GM21737 (cell line): Measurements from ENCODE around the gene ERI3.

Experiments
- ATAC-seq: cut with Tn5 transposase; IDR thresholded peaks from one replicate; pipeline ENCODE4 v1.9.1; 2021; ENCODE audit warnings: mild to moderate bottlenecking, moderate library complexity; ENCODE audit not compliant: unreplicated experiment

ERI3 gene

GRCh38 chr1:44239961-44240371 is 115.1 kb downstream of the ERI3 start:
- no peak for ATAC-seq

GRCh38 chr1:44239331-44239960 is 115.6 kb downstream of the ERI3 start:
- no peak for ATAC-seq

GRCh38 chr1:44238660-44239059 is 116.4 kb downstream of the ERI3 start:
- no peak for ATAC-seq

- no peak for ATAC-seq
Observed at GRCh38 chr1:44237721-44238457, 117.2 kb downstream of the ERI3 start.

- ATAC-seq = no peak
Observed at GRCh38 chr1:44236490-44237272, 118.4 kb downstream of the ERI3 start.

GRCh38 chr1:44235808-44236207 is 119.2 kb downstream of the ERI3 start:
- ATAC-seq = no peak

GRCh38 chr1:44233593-44233992 is 121.5 kb downstream of the ERI3 start:
- no peak for ATAC-seq

- ATAC-seq = no peak
Observed at GRCh38 chr1:44230796-44231195, 124.3 kb downstream of the ERI3 start.

GRCh38 chr1:44229435-44230167 is 125.5 kb downstream of the ERI3 start:
- ATAC-seq = no peak

GRCh38 chr1:44228218-44228617 is 126.8 kb downstream of the ERI3 start:
- ATAC-seq = no peak

- no peak for ATAC-seq
Observed at GRCh38 chr1:44227211-44227610, 127.8 kb downstream of the ERI3 start.

- no peak for ATAC-seq
Observed at GRCh38 chr1:44225761-44226160, 129.3 kb downstream of the ERI3 start.

- no peak for ATAC-seq
Observed at GRCh38 chr1:44223187-44223610, 131.9 kb downstream of the ERI3 start.

- ATAC-seq = no peak
Observed at GRCh38 chr1:44222397-44223186, 132.5 kb downstream of the ERI3 start.

- no peak for ATAC-seq
Observed at GRCh38 chr1:44221769-44222168, 133.3 kb downstream of the ERI3 start.

- no peak for ATAC-seq
Observed at GRCh38 chr1:44220755-44221154, 134.3 kb downstream of the ERI3 start.

- no peak for ATAC-seq
Observed at GRCh38 chr1:44220001-44220751, 134.9 kb downstream of the ERI3 start.

- ATAC-seq = no peak
Observed at GRCh38 chr1:44219301-44219626, 135.8 kb downstream of the ERI3 start.

- ATAC-seq = no peak
Observed at GRCh38 chr1:44218503-44219300, 136.4 kb downstream of the ERI3 start.
